Measurements from ENCODE around the gene CEND1.

CEND1 gene

GRCh38 chr11:803770-804598 is 14.1 kb upstream of the CEND1 start:
- TF ChIP-seq CTCF (IDR thresholded peaks at IDR 0.05; ENCODE audit: insufficient read depth, low read depth, low read length, missing control alignments) = no peak
- peak overlapping the region; percentile 69 for H3K4me3 ChIP-seq (ENCODE audit: low read depth, low read length)
- no peak for DNase-seq (ENCODE audit: low read depth)

- no peak for DNase-seq (ENCODE audit: low read depth)
- H3K4me3 ChIP-seq (ENCODE audit: low read depth, low read length) = peak overlapping the region; percentile 69
- no peak for TF ChIP-seq CTCF (IDR thresholded peaks at IDR 0.05; ENCODE audit: insufficient read depth, low read depth, low read length, missing control alignments)
These were observed 13.5 kb upstream of the CEND1 start for GRCh38 chr11:803467-803742.

GRCh38 chr11:802693-803466 is 13.0 kb upstream of the CEND1 start:
- H3K4me3 ChIP-seq (ENCODE audit: low read depth, low read length) = peak overlapping the region; percentile 69; the same call in 1 of the 2 replicates
- TF ChIP-seq CTCF (IDR thresholded peaks at IDR 0.05; ENCODE audit: insufficient read depth, low read depth, low read length, missing control alignments) = no peak
- no peak for DNase-seq (ENCODE audit: low read depth)

- H3K4me3 ChIP-seq (ENCODE audit: low read depth, low read length) = no peak overlapping the region
These were observed 12.2 kb upstream of the CEND1 start for GRCh38 chr11:802018-802617.

GRCh38 chr11:801097-801780 is 11.3 kb upstream of the CEND1 start:
- TF ChIP-seq CTCF (IDR thresholded peaks at IDR 0.05; ENCODE audit: insufficient read depth, low read depth, low read length, missing control alignments) = no peak
- no peak overlapping the region for H3K4me3 ChIP-seq (ENCODE audit: low read depth, low read length)
- DNase-seq (ENCODE audit: low read depth) = no peak

More at GRCh38 chr11:802018-802617, 12.2 kb upstream of the CEND1 start:
- DNase-seq (ENCODE audit: low read depth) = no peak
- no peak for TF ChIP-seq CTCF (IDR thresholded peaks at IDR 0.05; ENCODE audit: insufficient read depth, low read depth, low read length, missing control alignments)

GRCh38 chr11:800473-800872 is 10.6 kb upstream of the CEND1 start:
- DNase-seq (ENCODE audit: low read depth) = no peak
- H3K4me3 ChIP-seq (ENCODE audit: low read depth, low read length) = no peak overlapping the region
- no peak for TF ChIP-seq CTCF (IDR thresholded peaks at IDR 0.05; ENCODE audit: insufficient read depth, low read depth, low read length, missing control alignments)

Data from GM12865 (cell line).